ENCODE results near the gene EFCAB8.

The EFCAB8 gene

DNA sequence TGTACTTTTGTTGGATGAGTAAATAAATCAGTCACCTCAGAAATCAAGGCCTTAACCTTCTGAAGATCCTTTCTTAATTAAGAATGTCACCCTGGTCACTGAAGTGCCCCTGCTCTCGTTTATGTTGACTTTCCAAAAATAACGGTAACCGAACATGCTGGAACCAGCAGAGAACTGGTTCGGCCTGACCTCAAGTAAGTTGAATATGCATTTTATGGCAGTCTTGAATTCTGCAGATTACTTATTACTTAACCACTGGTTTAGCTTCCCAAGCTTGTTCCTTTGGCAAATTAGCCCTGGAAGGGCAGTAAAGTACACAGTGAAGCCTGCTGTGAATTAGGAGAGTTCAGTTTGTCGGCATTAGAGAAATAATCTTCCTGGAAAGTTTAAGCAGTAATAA is 26.7 kb upstream of the EFCAB8 start:
- TF ChIP-seq, protein P1, sequence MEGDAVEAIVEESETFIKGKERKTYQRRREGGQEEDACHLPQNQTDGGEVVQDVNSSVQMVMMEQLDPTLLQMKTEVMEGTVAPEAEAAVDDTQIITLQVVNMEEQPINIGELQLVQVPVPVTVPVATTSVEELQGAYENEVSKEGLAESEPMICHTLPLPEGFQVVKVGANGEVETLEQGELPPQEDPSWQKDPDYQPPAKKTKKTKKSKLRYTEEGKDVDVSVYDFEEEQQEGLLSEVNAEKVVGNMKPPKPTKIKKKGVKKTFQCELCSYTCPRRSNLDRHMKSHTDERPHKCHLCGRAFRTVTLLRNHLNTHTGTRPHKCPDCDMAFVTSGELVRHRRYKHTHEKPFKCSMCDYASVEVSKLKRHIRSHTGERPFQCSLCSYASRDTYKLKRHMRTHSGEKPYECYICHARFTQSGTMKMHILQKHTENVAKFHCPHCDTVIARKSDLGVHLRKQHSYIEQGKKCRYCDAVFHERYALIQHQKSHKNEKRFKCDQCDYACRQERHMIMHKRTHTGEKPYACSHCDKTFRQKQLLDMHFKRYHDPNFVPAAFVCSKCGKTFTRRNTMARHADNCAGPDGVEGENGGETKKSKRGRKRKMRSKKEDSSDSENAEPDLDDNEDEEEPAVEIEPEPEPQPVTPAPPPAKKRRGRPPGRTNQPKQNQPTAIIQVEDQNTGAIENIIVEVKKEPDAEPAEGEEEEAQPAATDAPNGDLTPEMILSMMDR (IDR thresholded peaks at IDR 0.05; ENCODE audit: low read depth, low read length), result no peak
- no peak for DNase-seq (ENCODE audit: low read depth in 2 of 2)
- H3K4me3 ChIP-seq (replicated peaks in 1 of 2; ENCODE audit: low read depth in 2 of 2, low read length in 2 of 2), result no peak overlapping the region

DNA sequence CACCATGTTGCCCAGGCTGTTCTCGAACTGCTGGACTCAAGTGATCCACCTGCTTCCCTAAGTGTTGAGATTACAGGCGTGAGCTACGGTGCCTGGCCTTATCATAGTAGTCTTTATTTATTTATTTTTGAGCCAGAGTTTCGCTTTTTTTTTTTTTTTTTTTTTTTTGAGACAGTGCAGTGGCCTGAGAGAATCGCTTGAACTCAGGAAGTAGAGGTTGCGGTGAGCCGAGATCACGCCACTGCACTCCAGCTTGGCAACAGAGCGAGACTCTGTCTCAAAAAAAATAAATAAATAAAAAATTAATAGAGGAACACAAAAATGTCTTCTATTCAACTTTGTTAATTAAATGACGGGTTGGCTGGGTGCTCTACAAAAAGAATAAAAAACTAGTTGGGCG is 26.1 kb upstream of the EFCAB8 start:
- TF ChIP-seq, protein P1 (IDR thresholded peaks at IDR 0.05; ENCODE audit: low read depth, low read length), result no peak
- H3K4me3 ChIP-seq (replicated peaks in 1 of 2; ENCODE audit: low read depth in 2 of 2, low read length in 2 of 2), result no peak overlapping the region
- DNase-seq (ENCODE audit: low read depth in 2 of 2), result no peak

DNA sequence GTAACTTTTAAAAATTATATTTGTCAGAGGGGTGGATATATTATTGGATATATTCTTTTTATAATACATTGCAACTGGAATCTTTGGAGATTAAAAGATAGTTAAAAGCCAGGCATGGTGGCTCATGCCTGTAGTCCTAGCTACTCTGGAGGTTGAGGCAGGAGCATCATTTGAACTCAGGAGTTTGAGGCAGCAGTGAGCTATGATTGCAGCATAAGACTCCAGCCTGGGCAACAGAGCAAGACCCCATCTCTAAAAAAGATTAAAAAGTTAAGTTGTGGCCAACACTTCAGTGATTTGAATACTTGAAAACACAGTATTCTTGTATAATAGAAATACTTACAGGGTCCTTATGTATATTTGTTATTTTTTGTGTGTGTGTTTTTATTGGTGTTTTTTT is 23.8 kb upstream of the EFCAB8 start:
- DNase-seq (ENCODE audit: low read depth in 2 of 2), result no peak
- H3K4me3 ChIP-seq (replicated peaks in 1 of 2; ENCODE audit: low read depth in 2 of 2, low read length in 2 of 2), result no peak overlapping the region
- TF ChIP-seq, protein P1 (IDR thresholded peaks at IDR 0.05; ENCODE audit: low read depth, low read length), result no peak

DNA sequence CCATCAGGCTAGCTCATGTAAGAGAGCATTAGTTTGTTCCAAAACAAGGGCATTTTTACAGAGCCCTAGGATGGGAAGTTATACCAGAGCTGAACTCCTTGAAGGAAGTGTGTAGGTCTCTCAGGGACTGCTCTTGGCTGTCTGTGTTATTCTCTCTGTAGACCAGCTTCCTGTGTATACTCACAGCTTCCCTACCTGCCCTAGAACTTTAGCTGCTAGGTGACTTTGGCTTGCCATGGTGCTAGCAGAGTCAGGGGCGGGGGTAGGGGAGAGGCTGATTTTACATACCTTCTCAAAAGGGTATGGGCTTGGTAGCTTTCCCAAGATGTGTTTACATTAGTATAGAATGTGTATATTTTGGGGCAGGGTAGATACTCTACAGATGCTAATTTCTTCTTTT is 21.6 kb upstream of the EFCAB8 start:
- no peak overlapping the region for H3K4me3 ChIP-seq (replicated peaks in 1 of 2; ENCODE audit: low read depth in 2 of 2, low read length in 2 of 2)
- no peak for DNase-seq (ENCODE audit: low read depth in 2 of 2)
- TF ChIP-seq, protein P1 (IDR thresholded peaks at IDR 0.05; ENCODE audit: low read depth, low read length), result no peak

DNA sequence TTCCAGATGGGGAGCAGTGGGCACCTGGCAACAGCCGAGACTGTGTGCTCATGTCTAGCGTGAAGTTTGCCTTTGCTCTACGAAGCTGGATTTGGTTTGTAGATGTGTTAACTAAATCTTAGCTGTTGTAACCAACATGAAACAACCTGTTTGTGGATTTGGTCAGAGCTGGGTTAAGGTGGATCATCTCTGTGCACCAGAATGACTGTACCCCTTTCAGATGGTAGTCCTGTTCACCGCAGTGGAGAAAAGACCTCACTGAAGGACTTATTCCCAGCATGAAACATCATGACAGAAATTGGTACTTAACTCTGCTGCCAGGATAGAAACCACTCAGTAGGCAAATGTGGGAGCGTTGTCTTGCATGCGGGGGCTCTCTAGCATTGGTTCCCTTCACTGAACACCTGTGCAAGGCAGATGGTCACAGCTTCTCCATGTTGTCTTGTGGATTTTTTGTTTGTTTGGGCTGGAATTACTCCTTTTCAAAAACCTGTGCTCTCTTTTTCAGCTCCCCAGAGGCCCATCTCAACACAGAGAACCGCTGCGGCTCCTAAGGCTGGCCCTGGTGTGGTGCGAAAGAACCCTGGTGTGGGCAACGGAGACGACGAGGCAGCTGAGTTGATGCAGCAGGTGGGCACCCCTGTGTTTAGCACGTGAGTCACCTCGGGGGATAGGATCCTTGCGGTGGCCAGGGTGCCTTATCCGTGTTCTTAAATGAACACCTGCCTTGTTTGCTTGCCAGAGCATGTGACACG is 19.3 kb upstream of the EFCAB8 start:
- no peak overlapping the region for H3K4me3 ChIP-seq (replicated peaks in 1 of 2; ENCODE audit: low read depth in 2 of 2, low read length in 2 of 2)
- TF ChIP-seq, protein P1 (IDR thresholded peaks at IDR 0.05; ENCODE audit: low read depth, low read length), result no peak
- DNase-seq (ENCODE audit: low read depth in 2 of 2), result no peak

DNA sequence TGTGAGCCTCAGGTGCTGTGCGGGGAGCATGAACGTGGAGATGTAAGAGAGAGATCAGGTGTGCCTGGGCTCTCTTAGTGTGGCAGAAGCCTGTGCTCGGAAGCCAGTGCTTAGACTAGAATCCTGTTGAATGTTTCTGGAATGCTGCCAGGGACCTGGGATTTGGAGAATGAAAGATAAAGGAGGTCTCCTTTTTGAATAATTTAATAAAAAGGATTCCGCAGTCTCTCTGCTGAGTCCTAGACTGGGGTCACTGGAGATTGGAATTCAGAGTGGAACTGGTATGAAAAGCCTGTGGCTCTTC is 18.8 kb upstream of the EFCAB8 start:
- no peak overlapping the region for H3K4me3 ChIP-seq (replicated peaks in 1 of 2; ENCODE audit: low read depth in 2 of 2, low read length in 2 of 2)
- no peak for DNase-seq (ENCODE audit: low read depth in 2 of 2)
- TF ChIP-seq, protein P1 (IDR thresholded peaks at IDR 0.05; ENCODE audit: low read depth, low read length), result no peak

DNA sequence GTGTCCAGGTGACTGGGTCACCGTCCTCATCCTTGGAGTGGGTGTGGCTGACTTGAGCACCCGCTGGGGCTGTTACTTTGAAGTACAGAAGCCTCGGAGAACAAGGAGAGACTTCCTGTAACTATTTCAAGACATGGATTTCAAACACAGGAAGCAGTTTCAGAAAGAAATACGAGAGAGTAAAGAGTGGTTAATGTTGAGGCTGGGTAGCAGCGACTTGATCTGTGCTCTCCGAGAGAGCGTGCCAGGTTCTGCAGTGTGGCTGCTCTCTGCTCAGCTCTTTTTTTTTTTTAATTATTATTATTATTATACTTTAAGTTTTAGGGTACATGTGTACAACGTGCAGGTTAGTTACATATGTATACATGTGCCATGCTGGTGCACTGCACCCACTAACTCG is 17.5 kb upstream of the EFCAB8 start:
- TF ChIP-seq, protein P1 (IDR thresholded peaks at IDR 0.05; ENCODE audit: low read depth, low read length), result no peak
- no peak for DNase-seq (ENCODE audit: low read depth in 2 of 2)
- H3K4me3 ChIP-seq (replicated peaks in 1 of 2; ENCODE audit: low read depth in 2 of 2, low read length in 2 of 2), result no peak overlapping the region
